C4-2B (cell line): Measurements from ENCODE around the gene NMUR1.

Source experiments
- H3K27ac ChIP-seq: fragments of 450-650 bp; 2 replicates; pipeline ENCODE4 v1.5.1; 2017
- ZFX ChIP-seq: fragments of 450-650 bp; IDR thresholded peaks from 2 replicates; pipeline ENCODE4 v1.6.1; 2017
- TF ChIP-seq, protein P1 (sequence below): fragments of 450-650 bp; conservative IDR thresholded peaks from 2 replicates; pipeline ENCODE4 v1.5.1; 2017; ENCODE audit warnings: mild to moderate bottlenecking

The NMUR1 gene

DNA sequence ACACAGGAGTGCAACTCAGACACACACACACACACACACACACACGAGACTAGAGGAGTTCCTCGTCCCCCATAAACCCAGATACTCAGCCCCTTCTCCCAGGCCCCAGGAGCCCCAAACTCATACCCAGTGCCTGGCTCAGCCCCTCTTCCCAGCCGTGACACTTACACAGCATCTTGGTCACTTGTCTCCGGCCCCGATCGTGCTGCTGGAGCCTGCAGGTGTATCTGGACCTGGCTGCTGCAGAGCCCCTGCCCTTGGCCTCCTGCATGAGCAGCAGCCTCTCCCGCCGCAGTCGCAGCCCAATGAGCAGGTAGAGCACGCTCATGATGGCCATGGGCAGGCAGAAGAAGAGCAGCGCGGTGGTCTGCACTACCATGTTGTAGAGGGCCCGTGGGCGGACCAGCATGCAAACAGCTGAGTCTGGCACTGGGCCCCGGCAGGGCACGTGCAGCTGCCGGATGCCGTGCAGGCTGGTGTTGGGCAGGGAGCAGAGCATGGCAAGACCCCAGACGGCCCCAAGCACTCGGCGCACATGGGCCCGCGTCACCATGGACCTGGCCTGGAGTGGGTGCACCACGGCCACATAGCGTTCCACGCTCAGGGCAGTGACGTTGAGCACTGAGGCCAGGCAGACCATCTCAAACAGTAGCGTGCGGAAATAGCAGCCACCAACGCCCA, 2.1 kb downstream of the NMUR1 start:
- H3K27ac ChIP-seq = no peak overlapping the region
- no peak for TF ChIP-seq ZFX
- TF ChIP-seq, protein P1, sequence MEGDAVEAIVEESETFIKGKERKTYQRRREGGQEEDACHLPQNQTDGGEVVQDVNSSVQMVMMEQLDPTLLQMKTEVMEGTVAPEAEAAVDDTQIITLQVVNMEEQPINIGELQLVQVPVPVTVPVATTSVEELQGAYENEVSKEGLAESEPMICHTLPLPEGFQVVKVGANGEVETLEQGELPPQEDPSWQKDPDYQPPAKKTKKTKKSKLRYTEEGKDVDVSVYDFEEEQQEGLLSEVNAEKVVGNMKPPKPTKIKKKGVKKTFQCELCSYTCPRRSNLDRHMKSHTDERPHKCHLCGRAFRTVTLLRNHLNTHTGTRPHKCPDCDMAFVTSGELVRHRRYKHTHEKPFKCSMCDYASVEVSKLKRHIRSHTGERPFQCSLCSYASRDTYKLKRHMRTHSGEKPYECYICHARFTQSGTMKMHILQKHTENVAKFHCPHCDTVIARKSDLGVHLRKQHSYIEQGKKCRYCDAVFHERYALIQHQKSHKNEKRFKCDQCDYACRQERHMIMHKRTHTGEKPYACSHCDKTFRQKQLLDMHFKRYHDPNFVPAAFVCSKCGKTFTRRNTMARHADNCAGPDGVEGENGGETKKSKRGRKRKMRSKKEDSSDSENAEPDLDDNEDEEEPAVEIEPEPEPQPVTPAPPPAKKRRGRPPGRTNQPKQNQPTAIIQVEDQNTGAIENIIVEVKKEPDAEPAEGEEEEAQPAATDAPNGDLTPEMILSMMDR = no peak

DNA sequence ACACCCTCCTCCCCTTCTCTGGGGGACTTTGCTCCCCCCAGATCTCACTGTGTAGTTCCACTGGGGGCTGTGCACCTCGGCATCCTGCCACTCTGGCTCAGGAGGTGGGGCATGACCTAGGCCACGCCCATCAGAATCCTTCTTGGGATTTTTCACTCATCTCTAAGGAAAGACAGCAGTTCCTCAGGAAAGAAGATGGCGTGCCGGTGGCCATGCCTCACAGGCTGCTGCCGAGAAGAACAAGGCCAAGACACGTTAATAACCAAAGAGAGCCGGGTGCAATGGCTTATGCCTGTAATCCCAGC, 3.2 kb downstream of the NMUR1 start:
- H3K27ac ChIP-seq = no peak overlapping the region
- TF ChIP-seq ZFX = no peak
- TF ChIP-seq, protein P1 = no peak

DNA sequence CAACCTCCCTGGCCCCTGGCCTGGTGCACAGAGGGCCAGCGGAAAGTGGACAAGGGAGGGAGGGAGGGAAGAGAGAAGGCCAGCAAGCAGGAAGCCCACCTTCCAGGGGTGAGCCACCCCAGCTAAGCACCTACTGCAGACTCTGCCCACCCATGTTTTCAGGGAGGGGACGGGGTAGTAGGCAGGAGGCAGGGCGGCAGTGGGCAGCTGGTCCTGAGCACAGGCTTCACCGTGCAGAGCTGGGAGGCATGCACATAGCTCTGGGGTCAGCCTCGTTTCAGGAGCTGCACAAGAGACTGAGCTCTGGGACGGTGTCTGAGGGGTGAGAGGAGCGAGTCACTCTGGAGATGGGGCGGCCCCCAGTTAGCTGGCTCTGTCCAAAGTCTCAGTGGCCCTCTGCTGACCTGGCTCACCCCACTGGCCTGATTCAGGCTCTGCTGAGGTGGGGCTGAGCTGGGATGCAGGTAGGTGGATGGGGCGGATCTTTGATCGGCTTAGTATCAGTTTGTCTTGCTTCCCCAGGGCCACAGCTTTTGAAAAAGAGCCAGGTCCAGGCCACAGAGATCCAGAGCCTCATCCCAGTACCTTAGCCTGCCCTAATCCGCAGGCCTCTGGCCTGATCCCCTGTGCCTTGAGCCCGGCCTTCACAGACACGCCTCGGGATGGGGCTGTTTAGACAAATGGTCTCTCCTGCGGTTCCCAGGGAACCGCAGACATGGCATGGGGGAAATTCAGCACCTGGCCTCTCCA, 3.7 kb downstream of the NMUR1 start:
- TF ChIP-seq, protein P1 = no peak
- TF ChIP-seq ZFX = no peak
- H3K27ac ChIP-seq = no peak overlapping the region

DNA sequence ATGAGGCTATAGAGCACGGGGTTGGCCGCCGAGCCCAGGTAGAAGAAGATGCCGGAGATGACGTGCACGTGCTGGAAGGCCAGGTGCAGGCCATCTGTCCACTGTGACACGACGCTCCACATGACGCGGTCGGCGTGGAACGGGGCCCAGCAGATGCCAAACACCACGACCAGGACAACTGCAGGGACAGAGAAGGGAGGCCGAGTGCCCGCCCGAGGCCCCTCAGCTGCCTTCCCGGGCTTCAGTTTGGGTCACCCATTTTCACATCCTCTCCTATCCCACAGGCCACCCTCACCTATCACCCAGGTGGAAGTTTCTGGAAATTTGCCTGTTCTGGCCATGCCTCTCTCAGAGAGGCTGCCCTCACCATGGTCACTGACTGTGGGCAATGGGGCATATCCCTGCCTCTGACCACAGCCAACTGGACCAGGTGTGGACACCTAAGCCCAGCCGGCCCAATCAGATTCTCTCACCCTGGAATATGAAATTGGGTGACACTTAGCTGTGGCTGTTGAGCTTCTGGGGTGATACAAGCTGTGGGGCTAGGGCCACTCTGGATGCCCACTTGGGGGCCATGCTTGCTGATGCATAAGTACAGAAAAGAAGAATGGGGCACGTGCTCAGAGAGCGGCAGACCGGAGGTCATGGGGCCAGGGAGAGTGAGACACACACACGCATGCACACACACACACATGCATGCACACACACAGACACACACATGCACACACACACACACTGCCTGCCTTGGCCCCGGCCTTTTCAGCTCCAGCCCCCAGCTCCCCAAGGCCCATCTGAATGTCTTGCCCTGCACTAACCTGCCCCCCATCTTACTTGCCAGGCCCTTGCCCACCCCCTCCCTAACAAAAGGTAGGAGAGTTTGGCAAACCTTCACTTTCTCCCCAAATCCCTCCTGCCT, 4.7 kb downstream of the NMUR1 start:
- TF ChIP-seq, protein P1 = no peak
- TF ChIP-seq ZFX = no peak
- no peak overlapping the region for H3K27ac ChIP-seq

DNA sequence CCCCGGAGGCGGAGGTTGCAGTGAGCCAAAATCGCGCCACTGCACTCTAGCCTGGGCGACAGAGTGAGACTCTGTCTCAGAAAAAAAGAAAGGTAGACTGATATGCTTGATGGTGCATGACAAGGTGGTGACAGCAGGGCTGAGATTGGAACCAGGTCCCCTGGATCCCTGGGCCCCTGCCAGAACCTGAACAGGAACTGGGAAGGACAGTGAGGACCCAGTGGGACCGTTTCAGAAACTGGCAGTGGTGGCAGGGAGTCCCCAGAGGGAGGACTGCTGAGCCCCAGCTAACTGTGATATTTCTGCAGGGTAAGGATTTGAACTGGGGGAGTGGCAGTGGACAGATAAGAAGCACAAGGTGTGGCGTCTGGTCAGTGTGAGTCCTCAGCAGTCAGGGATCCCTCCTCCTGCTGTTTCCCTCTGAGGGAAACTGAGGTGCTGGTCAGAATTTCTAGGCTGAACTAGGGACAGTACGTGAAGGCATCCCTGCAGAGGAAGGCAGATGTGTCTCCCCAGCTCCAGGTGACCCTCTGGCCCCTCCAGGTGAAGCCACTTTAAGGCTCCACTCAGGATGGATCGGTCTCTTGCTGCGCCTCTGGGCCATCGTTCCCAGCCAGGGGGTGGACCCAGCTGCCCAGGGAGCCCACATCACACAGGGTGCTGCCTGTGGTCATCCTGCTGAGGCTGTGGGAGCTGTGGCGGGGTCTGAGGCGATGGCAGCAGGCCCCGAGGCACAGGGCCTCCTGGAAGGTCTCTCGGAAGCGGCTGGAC, 5.6 kb downstream of the NMUR1 start:
- TF ChIP-seq, protein P1 = no peak
- TF ChIP-seq ZFX = no peak

DNA sequence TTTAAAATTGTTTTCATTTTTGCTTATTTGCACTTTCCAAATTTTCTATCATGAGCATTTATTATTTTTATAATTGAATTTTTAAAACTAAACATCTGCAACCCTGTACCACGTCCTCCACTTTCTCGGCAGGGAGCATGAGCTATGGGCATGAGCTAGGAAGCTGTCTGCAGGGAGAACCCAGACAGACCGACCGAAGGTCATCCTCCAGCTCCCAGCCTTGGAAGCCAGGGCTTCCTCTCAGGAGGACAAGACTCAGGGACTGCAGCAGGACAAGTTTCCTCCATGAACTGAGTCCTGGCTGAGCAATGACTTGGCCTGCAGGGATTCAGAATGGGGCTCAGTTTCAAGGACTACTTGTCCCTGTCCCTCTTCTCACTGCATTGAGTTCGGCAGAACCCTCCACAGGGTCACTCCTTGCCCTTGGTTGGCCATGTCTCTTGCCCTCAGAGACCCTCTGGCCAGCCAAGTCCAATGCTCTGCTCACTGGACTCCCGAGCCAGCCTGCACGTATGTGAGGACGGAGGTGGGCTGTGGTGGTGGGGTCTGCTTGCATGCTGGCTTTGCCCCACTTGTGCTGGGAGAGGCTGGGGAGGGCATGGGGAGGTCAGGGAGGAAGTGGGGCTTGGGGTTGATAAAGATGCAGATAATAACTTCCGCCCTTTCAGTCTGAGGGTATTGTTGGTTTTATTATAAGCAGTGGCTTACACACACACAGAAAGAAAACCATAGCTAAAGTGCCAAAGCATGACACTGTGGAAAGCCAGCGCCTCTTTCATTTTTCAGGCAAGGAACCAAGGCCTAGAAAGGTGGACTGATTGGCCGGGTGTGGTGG, 6.6 kb downstream of the NMUR1 start:
- H3K27ac ChIP-seq = no peak overlapping the region
- TF ChIP-seq, protein P1 = no peak
- TF ChIP-seq ZFX = no peak

More for the DNA sequence above, 5.6 kb downstream of the NMUR1 start:
- H3K27ac ChIP-seq = no peak overlapping the region
